ENCODE measurements around the gene HNRNPUL2. TPM values are rescaled to one million over a fixed set of nuclear protein-coding genes. Genes with fewer than 3 reads are reported as not detected.

The HNRNPUL2 gene
- total and polyA plus RNA-seq, 10 of the 15 experiments (the other 5 are each of a cell fraction or from before 2014, with no cell fraction given): 1.6 to 72.2 (median 14.9) TPM

DNA sequence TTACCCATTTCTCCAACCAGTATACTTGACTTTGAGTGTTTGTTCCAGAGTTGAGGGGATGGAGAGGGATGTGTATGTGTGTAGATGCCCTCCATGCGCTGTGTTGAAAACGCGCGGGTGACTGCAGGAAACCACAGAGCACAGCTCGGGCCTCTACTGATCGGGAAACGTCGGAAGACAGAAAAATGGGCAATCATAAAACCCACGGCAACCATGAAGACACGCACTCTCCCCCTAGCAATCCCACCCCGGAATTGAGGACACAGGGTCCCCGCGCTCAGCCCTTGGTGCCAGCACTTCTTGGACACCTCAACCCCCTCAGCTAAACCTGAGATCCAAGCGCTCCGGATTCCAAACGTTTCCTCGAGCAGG, 56.0 kb downstream of the HNRNPUL2 start:
- Histone ChIP-seq H3K27ac (ENCODE audit: control insufficient read depth, insufficient read depth) (peak overlapping the region; percentile 75), H2AFZ (ENCODE audit: control insufficient read depth, low read depth, low read length) (peak overlapping the region; percentile 75), H3K36me3 (ENCODE audit: control insufficient read depth in 2 of 2, insufficient read depth in 2 of 2, low read length in 1 of 2) (peaks cover 0 to 9% of the 10 kb centered on the region in 2 experiments; a peak in 1 of 4 replicates), H3K27me3 (replicated peaks in 1 of 2; ENCODE audit: control insufficient read depth in 2 of 2, insufficient read depth in 2 of 2, low read length in 1 of 2) (no peaks in the 10 kb centered on the region), H3K9me3 (replicated peaks; ENCODE audit: control insufficient read depth, insufficient read depth, low read length) (no peaks in the 10 kb centered on the region), H3K4me3 (peak overlapping the region; percentile 88), H3K4me1 (ENCODE audit: control insufficient read depth, insufficient read depth, low read length) (peaks cover 21% of the 10 kb centered on the region), H3K9ac (ENCODE audit: control insufficient read depth, insufficient read depth, low read length) (peak overlapping the region; percentile 87), H3K79me2 (ENCODE audit: control insufficient read depth, insufficient read depth, low read length) (peaks cover 52% of the 10 kb centered on the region), H3K4me2 (ENCODE audit: control insufficient read depth, insufficient read depth) (peak overlapping the region; percentile 64), H4K20me1 (ENCODE audit: control insufficient read depth, insufficient read depth) (no peaks in the 10 kb centered on the region)
- DNase-seq (ENCODE audit: low read depth, low spot score): no peak
- ATAC-seq: peak; percentile 15
- BruUV-seq (replicated peaks): no TSS peak
- ChIA-PET CTCF (interaction anchor here (0.8 to 1.5 kb wide), 5 partner anchors 10 to 276 kb away, joined by 3 to 5 read pairs (median 4); partner anchors contain the start of gene TUT1), POLR2A (interaction anchor here (0.8 to 16.2 kb wide), 20 partner anchors 8 to 246 kb away, joined by 3 to 295 read pairs (median 6); partner anchors contain the start of genes B3GAT3, EEF1G, GANAB and HNRNPUL2), SMC1A (ENCODE audit: uncharacterized antibody, unreplicated experiment) (interaction anchor here (1.0 to 2.2 kb wide), 6 partner anchors 10 to 276 kb away, joined by 3 to 9 read pairs (median 4); partner anchors contain the start of gene TUT1), RAD21 (ENCODE audit: unreplicated experiment) (interaction anchor here (0.8 to 2.7 kb wide), 7 partner anchors 20 to 128 kb away, joined by 3 to 14 read pairs (median 6); partner anchors contain the start of genes HNRNPUL2, MTA2, TTC9C and TUT1)
- intact Hi-C loops (cut with micrococcal nuclease; ENCODE audit: unreplicated experiment) (loop anchor here (2.0 to 5.0 kb wide), 3 partner anchors 59 to 191 kb away; partner anchors contain the start of genes EML3, ROM1 and TUT1), in situ Hi-C loops (cut with MboI) (no loop called here)
- WGBS (ENCODE audit: insufficient coverage, insufficient replicate concordance, low lambda C conversion rate, missing lambda C conversion rate): under 1% methylated on average over 17 of the region's 17 CpGs
- FAIRE-seq: no peak
- TF ChIP-seq, protein P1, sequence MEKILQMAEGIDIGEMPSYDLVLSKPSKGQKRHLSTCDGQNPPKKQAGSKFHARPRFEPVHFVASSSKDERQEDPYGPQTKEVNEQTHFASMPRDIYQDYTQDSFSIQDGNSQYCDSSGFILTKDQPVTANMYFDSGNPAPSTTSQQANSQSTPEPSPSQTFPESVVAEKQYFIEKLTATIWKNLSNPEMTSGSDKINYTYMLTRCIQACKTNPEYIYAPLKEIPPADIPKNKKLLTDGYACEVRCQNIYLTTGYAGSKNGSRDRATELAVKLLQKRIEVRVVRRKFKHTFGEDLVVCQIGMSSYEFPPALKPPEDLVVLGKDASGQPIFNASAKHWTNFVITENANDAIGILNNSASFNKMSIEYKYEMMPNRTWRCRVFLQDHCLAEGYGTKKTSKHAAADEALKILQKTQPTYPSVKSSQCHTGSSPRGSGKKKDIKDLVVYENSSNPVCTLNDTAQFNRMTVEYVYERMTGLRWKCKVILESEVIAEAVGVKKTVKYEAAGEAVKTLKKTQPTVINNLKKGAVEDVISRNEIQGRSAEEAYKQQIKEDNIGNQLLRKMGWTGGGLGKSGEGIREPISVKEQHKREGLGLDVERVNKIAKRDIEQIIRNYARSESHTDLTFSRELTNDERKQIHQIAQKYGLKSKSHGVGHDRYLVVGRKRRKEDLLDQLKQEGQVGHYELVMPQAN (conservative IDR thresholded peaks at IDR 0.05): no peak
- TF ChIP-seq TBL1XR1 (IDR thresholded peaks at IDR 0.05; ENCODE audit: low read depth, low read length): no peak
- no peak for TF ChIP-seq BRCA1 (IDR thresholded peaks at IDR 0.05; ENCODE audit: low read depth, low read length)
- TF ChIP-seq, protein P2, sequence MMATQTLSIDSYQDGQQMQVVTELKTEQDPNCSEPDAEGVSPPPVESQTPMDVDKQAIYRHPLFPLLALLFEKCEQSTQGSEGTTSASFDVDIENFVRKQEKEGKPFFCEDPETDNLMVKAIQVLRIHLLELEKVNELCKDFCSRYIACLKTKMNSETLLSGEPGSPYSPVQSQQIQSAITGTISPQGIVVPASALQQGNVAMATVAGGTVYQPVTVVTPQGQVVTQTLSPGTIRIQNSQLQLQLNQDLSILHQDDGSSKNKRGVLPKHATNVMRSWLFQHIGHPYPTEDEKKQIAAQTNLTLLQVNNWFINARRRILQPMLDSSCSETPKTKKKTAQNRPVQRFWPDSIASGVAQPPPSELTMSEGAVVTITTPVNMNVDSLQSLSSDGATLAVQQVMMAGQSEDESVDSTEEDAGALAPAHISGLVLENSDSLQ (IDR thresholded peaks at IDR 0.05): no peak
- no peak for TF ChIP-seq MYB (IDR thresholded peaks at IDR 0.05; ENCODE audit: borderline replicate concordance, low read depth, low read length)
- TF ChIP-seq SP1 (IDR thresholded peaks at IDR 0.05; ENCODE audit: low read depth, low read length): no peak
- no peak for TF ChIP-seq ZSCAN29 (IDR thresholded peaks at IDR 0.05)
- no peak for TF ChIP-seq SUZ12 (IDR thresholded peaks at IDR 0.05; ENCODE audit: unreplicated experiment)
- no peak for TF ChIP-seq TCF12 (IDR thresholded peaks at IDR 0.05; ENCODE audit: low read depth, low read length)
- no peak for TF ChIP-seq ZNF384 (IDR thresholded peaks at IDR 0.05; ENCODE audit: borderline replicate concordance, low read depth, low read length)
- TF ChIP-seq CBX5 (IDR thresholded peaks at IDR 0.05; ENCODE audit: low read depth): no peak
- TF ChIP-seq SUPT20H (IDR thresholded peaks at IDR 0.05; ENCODE audit: borderline replicate concordance, control insufficient read depth, low read depth, low read length): no peak
- no peak for TF ChIP-seq PML (IDR thresholded peaks at IDR 0.05; ENCODE audit: low read length)
- TF ChIP-seq, protein P3, sequence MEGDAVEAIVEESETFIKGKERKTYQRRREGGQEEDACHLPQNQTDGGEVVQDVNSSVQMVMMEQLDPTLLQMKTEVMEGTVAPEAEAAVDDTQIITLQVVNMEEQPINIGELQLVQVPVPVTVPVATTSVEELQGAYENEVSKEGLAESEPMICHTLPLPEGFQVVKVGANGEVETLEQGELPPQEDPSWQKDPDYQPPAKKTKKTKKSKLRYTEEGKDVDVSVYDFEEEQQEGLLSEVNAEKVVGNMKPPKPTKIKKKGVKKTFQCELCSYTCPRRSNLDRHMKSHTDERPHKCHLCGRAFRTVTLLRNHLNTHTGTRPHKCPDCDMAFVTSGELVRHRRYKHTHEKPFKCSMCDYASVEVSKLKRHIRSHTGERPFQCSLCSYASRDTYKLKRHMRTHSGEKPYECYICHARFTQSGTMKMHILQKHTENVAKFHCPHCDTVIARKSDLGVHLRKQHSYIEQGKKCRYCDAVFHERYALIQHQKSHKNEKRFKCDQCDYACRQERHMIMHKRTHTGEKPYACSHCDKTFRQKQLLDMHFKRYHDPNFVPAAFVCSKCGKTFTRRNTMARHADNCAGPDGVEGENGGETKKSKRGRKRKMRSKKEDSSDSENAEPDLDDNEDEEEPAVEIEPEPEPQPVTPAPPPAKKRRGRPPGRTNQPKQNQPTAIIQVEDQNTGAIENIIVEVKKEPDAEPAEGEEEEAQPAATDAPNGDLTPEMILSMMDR (IDR thresholded peaks at IDR 0.05 in 2 of 3, conservative IDR thresholded peaks at IDR 0.05 in 1 of 3; ENCODE audit: control insufficient read depth in 2 of 3, extremely low read depth in 1 of 3, insufficient read depth in 1 of 3, low read depth in 3 of 3, low read length in 3 of 3): no peak
- TF ChIP-seq, protein P4, sequence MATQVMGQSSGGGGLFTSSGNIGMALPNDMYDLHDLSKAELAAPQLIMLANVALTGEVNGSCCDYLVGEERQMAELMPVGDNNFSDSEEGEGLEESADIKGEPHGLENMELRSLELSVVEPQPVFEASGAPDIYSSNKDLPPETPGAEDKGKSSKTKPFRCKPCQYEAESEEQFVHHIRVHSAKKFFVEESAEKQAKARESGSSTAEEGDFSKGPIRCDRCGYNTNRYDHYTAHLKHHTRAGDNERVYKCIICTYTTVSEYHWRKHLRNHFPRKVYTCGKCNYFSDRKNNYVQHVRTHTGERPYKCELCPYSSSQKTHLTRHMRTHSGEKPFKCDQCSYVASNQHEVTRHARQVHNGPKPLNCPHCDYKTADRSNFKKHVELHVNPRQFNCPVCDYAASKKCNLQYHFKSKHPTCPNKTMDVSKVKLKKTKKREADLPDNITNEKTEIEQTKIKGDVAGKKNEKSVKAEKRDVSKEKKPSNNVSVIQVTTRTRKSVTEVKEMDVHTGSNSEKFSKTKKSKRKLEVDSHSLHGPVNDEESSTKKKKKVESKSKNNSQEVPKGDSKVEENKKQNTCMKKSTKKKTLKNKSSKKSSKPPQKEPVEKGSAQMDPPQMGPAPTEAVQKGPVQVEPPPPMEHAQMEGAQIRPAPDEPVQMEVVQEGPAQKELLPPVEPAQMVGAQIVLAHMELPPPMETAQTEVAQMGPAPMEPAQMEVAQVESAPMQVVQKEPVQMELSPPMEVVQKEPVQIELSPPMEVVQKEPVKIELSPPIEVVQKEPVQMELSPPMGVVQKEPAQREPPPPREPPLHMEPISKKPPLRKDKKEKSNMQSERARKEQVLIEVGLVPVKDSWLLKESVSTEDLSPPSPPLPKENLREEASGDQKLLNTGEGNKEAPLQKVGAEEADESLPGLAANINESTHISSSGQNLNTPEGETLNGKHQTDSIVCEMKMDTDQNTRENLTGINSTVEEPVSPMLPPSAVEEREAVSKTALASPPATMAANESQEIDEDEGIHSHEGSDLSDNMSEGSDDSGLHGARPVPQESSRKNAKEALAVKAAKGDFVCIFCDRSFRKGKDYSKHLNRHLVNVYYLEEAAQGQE (IDR thresholded peaks at IDR 0.05; ENCODE audit: low read depth, low read length): no peak
- no peak for TF ChIP-seq SPI1 (IDR thresholded peaks at IDR 0.05; ENCODE audit: borderline replicate concordance, insufficient read depth, low read depth, low read length)

Data from GM12878 (cell line).